ENCODE data around the gene LRRC46. TPM values are rescaled to one million over a fixed set of nuclear protein-coding genes. Genes with fewer than 3 reads are reported as not detected.

The LRRC46 gene
- total and polyA plus RNA-seq, 9 of the 15 experiments (the other 6 are each of a cell fraction or from before 2014, with no cell fraction given): 0.39 to 1.4 (median 0.53) TPM; not detected in 1

DNA sequence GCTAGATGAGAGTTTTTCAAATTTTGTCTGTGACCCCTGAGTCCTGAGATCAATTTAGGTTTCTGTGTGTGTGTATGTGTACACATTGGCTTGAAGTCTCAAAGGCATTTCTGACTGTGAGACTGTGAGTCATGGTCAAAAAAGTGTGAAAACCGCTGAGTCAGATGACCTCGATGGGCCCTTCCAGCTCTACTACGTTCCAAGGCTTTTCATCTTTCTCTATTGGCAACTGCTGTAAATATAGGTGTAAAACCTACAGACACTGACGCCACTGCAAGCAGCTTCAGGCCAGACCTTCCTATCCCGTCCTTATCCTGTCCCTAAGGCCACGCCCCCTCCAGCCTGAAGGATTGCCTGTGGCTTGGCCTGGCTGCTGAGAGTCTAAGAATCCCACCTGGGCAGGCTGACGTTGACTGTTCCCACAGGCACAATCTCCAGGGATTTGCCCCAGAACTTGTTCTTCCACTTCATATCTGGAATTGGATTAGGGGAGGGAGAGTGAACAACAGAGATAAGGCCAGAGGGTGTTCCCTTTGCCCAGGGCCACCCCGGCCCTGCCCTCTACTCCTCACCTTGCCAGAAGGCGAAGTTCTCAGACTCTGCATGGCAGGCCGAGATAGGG, 21.2 kb upstream of the LRRC46 start (continued):
- TF ChIP-seq, protein P1, sequence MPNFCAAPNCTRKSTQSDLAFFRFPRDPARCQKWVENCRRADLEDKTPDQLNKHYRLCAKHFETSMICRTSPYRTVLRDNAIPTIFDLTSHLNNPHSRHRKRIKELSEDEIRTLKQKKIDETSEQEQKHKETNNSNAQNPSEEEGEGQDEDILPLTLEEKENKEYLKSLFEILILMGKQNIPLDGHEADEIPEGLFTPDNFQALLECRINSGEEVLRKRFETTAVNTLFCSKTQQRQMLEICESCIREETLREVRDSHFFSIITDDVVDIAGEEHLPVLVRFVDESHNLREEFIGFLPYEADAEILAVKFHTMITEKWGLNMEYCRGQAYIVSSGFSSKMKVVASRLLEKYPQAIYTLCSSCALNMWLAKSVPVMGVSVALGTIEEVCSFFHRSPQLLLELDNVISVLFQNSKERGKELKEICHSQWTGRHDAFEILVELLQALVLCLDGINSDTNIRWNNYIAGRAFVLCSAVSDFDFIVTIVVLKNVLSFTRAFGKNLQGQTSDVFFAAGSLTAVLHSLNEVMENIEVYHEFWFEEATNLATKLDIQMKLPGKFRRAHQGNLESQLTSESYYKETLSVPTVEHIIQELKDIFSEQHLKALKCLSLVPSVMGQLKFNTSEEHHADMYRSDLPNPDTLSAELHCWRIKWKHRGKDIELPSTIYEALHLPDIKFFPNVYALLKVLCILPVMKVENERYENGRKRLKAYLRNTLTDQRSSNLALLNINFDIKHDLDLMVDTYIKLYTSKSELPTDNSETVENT (CRISPR knock-in tag; IDR thresholded peaks at IDR 0.05): no peak
- TF ChIP-seq, protein P2, sequence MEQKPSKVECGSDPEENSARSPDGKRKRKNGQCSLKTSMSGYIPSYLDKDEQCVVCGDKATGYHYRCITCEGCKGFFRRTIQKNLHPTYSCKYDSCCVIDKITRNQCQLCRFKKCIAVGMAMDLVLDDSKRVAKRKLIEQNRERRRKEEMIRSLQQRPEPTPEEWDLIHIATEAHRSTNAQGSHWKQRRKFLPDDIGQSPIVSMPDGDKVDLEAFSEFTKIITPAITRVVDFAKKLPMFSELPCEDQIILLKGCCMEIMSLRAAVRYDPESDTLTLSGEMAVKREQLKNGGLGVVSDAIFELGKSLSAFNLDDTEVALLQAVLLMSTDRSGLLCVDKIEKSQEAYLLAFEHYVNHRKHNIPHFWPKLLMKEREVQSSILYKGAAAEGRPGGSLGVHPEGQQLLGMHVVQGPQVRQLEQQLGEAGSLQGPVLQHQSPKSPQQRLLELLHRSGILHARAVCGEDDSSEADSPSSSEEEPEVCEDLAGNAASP (IDR thresholded peaks at IDR 0.05): peak; percentile 30; the same call in 1 of the 2 replicates
- TF ChIP-seq SP1 (CRISPR knock-in tag; IDR thresholded peaks at IDR 0.05) (peak; percentile 55; the same call in 1 of the 2 replicates), ZNF354B (CRISPR knock-in tag; IDR thresholded peaks at IDR 0.05) (no peak), NCOR1 (IDR thresholded peaks at IDR 0.05) (peak; percentile 56; the same call in 1 of the 2 replicates), RBM25 (IDR thresholded peaks at IDR 0.05; ENCODE audit: low read depth, low read length, severe bottlenecking) (no peak), FOXA1 (IDR thresholded peaks at IDR 0.05; ENCODE audit: borderline replicate concordance) (no peak), MAFF (IDR thresholded peaks at IDR 0.05; ENCODE audit: low read length) (peak; percentile 94), HSF4 (CRISPR knock-in tag; IDR thresholded peaks at IDR 0.05; ENCODE audit: borderline replicate concordance) (no peak), TCF3 (CRISPR knock-in tag; IDR thresholded peaks at IDR 0.05) (peak; percentile 78), MCM5 (IDR thresholded peaks at IDR 0.05; ENCODE audit: low read depth) (no peak), JUND (IDR thresholded peaks at IDR 0.05; ENCODE audit: borderline replicate concordance, low read depth, low read length) (peak; percentile 73; the same call in 1 of the 2 replicates), JUND (tag; IDR thresholded peaks at IDR 0.05; ENCODE audit: borderline replicate concordance, low read depth, low read length) (peak; percentile 62; the same call in 2 of the 3 replicates)
